NCI-H446 treated with DMSO at 0.1 percent for 48 hours (cell line): Measurements from ENCODE around the gene SEPTIN2.
A peak's percentile ranks its signal among the peaks of the same experiment; 100 is the strongest.
"Not testable (repeated sequence)": the region's sequence is repeated elsewhere in the genome, so short reads cannot be mapped to it uniquely, and the experiment has no call there.

ENCODE experiments used
- DNase-seq: peaks from one replicate; lab custom pipeline; 2025; lab: John Stamatoyannopoulos, UW

Gene SEPTIN2

GRCh38 chr2:241314226-241315092, 1.3 kb upstream of the SEPTIN2 start:
- peak; percentile 23 for DNase-seq

GRCh38 chr2:241315093-241315878, 439 bp upstream of the SEPTIN2 start, which contains the start of gene HDLBP:
HDLBP (minus strand) TSS chr2:241315672; CDS start chr2:241266869, 48,803 bp downstream.
- DNase-seq: peak; percentile 92

DNA sequence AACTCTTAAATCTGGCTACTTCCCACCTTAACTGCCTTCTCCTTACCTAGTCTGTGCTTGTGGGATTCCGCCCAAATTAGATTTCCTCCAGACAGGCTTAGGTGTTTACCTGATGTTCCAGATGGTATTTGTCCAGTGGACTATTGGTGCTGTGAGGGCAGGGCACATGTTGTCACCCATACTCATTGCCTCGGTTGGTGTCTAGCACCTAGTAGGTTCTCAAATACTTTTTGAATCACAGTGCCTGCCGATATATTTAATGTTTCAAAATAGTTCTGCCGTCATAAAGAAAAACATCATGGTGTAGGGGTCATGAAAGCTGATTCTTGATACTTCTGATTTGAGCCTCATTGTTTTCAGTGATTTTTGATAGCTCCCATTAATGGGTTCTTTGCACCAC, 1.1 kb downstream of the SEPTIN2 start:
- DNase-seq: no peak

DNA sequence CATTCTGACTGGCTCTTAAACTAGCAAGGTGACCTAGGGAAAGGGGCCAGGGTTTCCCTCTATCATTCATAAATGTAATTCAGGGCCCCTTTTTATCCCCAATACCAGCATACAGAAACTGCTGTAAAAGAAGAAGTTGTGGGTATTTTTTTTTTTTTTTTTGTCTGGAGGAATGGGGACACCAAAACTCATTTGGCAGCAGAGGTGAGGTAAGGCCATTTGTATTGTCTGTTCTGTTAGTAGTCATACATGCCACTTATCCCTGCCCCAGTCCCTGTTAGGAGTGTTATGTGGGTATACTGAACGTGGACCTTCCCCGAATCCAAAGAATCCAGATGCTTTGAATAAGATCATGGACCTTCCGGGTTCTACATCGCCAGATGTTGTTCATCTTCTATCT, 1.7 kb downstream of the SEPTIN2 start:
- no peak for DNase-seq

DNA sequence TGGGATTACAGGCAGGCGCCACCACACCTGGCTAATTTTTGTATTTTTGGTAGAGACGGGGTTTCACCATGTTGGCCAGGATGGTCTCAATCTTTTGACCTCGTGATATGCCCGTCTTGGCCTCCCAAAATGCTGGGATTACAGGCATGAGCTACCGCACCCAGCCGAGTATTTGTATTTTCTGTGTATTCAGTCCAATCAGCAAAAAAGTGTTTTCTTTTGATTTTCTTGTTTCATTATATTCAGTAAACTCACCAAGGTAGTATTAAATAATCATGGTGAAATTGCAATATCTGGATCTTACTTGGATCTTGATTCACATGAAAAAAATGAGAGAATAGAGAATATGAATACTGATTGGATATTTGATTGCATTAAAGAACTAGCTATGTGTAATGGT, 3.1 kb downstream of the SEPTIN2 start:
- not testable (repeated sequence) for DNase-seq

DNA sequence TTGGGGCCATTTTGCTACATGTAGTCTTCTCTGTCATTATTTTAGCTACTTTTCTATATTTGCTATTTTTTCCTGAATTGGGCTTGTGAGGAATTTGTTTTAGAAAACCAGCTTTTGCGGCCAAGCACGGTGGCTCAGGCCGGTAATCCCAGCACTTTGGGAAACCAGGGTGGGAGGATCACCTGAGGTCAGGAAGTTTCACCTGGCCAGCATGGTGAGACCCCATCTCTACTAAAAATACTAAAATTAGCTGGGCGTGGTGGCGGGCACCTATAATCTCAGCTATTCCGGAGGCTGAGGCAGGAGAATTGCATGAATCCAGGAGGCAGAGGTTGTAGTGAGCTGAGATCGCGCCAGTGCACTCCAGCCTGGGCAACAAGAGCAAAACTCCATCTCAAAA, 4.7 kb downstream of the SEPTIN2 start:
- DNase-seq: no peak

DNA sequence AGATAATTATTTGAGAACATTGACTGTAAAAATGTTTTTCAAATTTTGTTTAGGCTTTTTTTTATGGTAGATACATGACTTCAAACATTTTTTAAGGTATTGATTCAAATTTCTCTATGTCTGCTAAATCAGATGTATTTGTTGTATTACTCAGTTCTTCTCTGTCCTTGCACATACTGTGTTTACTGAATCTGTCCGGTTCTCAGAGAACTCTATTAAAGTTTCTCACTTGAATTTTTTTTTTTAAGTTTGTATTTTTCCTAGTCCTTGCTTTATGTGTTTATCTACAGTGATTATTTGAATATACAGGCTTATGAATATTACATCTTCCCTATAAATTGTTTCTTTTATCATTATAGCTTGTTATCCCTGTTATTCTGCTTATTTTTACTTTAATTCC, 5.3 kb downstream of the SEPTIN2 start:
- DNase-seq: no peak

- DNase-seq: no peak
Measured at GRCh38 chr2:241321886-241322285, 6.2 kb downstream of the SEPTIN2 start.

- no peak for DNase-seq
Measured at GRCh38 chr2:241323778-241324177, 8.1 kb downstream of the SEPTIN2 start.

DNA sequence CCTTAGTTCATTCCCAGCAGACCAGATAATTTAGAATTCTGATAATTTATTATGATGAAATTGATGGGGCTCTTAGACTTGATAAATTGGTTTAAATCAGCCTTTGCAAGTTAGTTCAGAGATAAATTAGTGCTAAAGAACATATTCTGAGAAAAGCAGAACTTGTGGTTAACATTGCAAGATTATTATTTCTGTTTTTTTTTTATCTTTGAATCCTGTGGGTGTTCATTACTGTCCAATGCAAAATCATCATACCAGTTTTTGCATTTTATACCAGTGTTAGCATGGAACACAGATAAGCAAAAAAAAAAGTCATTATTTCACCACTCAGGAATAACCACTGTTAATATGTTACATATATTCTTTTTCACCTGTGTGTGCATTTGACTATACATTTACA, 9.1 kb downstream of the SEPTIN2 start:
- no peak for DNase-seq

DNA sequence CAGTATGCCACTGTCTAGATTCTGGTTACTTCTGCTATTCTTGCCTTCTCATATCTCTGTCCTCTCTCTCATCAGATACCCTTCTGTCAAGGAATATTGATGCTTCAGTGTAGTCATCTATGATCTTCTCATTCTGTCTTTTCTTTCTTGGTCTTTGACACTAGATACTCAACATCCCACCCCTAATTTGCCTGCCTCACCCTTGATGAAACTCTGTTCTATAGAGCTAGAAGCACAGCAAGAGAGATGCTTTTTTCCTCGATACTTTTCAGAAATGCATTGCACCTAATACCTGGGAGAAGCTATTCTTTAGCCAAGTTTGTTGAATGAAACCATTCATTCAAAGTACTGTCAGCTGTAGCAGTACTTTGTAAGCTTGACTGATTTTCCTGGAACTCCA, 9.5 kb downstream of the SEPTIN2 start:
- no peak for DNase-seq

GRCh38 chr2:241329669-241330615, 14.2 kb downstream of the SEPTIN2 start:
- DNase-seq: no peak

GRCh38 chr2:241330616-241330981, 14.9 kb downstream of the SEPTIN2 start:
- DNase-seq: no peak

- DNase-seq: no peak
Measured at GRCh38 chr2:241334813-241335212, 19.1 kb downstream of the SEPTIN2 start.

GRCh38 chr2:241339839-241340630, 24.3 kb downstream of the SEPTIN2 start:
- DNase-seq: no peak

DNA sequence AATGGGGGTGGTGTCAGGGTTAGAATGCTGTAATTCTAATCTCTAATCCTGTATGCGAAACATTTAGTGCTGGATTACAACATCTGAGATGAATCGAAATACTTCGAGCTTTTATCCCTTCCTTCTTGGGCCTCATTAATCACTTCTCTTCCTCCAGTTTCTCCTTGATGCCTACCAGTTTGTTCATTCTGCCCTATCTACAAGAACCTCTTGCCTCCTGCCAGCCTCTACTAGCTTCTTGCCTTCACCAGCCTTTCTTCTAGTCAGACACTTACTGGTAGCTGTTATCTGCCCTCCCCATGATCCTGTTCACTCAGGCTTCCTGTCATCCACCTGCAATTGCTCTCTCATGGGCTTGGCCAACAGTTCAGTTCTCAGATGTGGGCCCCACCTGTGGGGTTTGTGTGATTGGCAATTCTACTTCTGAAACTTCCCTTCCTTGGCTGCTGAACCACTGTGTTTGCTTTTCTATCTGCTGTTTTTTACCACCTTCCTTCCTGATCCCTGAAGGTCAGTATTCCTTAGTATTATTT, 25.0 kb downstream of the SEPTIN2 start:
- no peak for DNase-seq

GRCh38 chr2:241344925-241345651, 29.4 kb downstream of the SEPTIN2 start:
- DNase-seq: no peak

- DNase-seq: no peak
Measured at GRCh38 chr2:241349941-241350340, 34.2 kb downstream of the SEPTIN2 start.

- DNase-seq: no peak
Measured at GRCh38 chr2:241350530-241350877, 34.8 kb downstream of the SEPTIN2 start.

DNA sequence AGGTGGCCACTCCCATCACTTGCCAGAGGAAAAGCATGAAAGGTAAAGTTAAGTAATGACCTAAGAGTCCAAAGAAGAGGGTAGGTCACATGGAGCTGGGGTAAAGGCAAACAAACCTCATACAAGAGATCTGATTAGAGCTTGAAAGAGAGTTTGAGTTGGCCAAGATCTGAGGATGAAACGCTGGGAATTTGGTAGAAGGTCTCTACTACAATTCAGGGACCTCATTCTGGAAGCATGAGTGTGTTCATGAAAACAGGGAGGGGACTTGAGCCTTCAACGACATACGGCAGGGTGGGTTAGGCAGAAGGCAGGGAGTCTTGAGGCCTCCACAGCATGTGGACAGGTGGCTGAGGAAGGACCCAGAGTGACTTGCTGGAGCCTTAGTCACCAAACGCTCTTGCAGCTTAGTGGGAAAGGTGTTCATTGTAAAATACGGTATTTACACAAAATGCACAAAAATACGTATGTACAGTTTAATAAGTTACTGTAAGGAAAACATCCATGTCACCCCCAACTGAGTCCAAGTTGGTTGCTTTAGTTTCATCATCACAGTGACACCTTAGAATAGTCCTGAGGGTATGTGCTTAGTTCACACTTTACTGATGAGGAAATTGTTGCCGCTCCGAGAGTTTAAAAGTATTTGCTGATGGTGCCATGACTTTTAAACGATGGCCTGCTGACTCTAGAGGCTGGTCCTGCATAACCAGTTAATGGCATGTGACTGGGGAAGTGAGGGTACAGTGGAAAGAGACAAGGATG, 35.3 kb downstream of the SEPTIN2 start:
- DNase-seq: no peak
